GM21526 (cell line): Measurements from ENCODE around the gene JADE3.
"Not testable (repeated sequence)": the region's sequence is repeated elsewhere in the genome, so short reads cannot be mapped to it uniquely, and the experiment has no call there.

Experiments used
- ATAC-seq: cut with Tn5 transposase; IDR thresholded peaks from one replicate; pipeline ENCODE4 v1.9.1; 2021; ENCODE audit warnings: moderate library complexity; ENCODE audit not compliant: unreplicated experiment, low FRiP score

JADE3 gene

GRCh38 chrX:46929439-46930261 is 17.4 kb downstream of the JADE3 start:
- no peak for ATAC-seq

GRCh38 chrX:46935295-46935694 is 23.1 kb downstream of the JADE3 start:
- ATAC-seq = no peak

- no peak for ATAC-seq
Observed at GRCh38 chrX:46938589-46938988, 26.4 kb downstream of the JADE3 start.

- ATAC-seq = no peak
Observed at GRCh38 chrX:46941341-46941740, 29.1 kb downstream of the JADE3 start.

- peak; percentile 76 for ATAC-seq
Observed at GRCh38 chrX:46953137-46953527, 40.9 kb downstream of the JADE3 start.

GRCh38 chrX:46953597-46953996 is 41.4 kb downstream of the JADE3 start:
- ATAC-seq = no peak

- no peak for ATAC-seq
Observed at GRCh38 chrX:46954716-46955115, 42.5 kb downstream of the JADE3 start.

- ATAC-seq = not testable (repeated sequence)
Observed at GRCh38 chrX:46956589-46956988, 44.4 kb downstream of the JADE3 start.

- no peak for ATAC-seq
Observed at GRCh38 chrX:46957297-46957696, 45.1 kb downstream of the JADE3 start.

GRCh38 chrX:46959101-46959500 is 46.9 kb downstream of the JADE3 start:
- ATAC-seq = no peak

GRCh38 chrX:46959985-46960700 is 47.9 kb downstream of the JADE3 start:
- ATAC-seq = no peak

- no peak for ATAC-seq
Observed at GRCh38 chrX:46961097-46961496, 48.9 kb downstream of the JADE3 start.

GRCh38 chrX:46961574-46962283 is 49.5 kb downstream of the JADE3 start:
- ATAC-seq = no peak

- no peak for ATAC-seq
Observed at GRCh38 chrX:46965125-46965758, 53.0 kb downstream of the JADE3 start.

GRCh38 chrX:46967547-46967946 is 55.3 kb downstream of the JADE3 start:
- peak; percentile 47 for ATAC-seq

GRCh38 chrX:46977046-46977445 is 64.8 kb downstream of the JADE3 start:
- not testable (repeated sequence) for ATAC-seq

GRCh38 chrX:46978341-46979291 is 66.4 kb downstream of the JADE3 start:
- peak; percentile 62 for ATAC-seq

GRCh38 chrX:46984705-46985104 is 72.5 kb downstream of the JADE3 start:
- ATAC-seq = no peak

- no peak for ATAC-seq
Observed at GRCh38 chrX:46989548-46989947, 77.3 kb downstream of the JADE3 start.

- no peak for ATAC-seq
Observed at GRCh38 chrX:46991664-46992063, 79.4 kb downstream of the JADE3 start.
